Endothelial cell of umbilical vein (primary cell): ENCODE data around the gene VHLL.

Experiments
- FOS ChIP-seq: IDR thresholded peaks from 2 replicates; pipeline ENCODE4 v1.6.1; 2011; ENCODE audit warnings: mild to moderate bottlenecking, low read length, moderate library complexity, borderline replicate concordance; ENCODE audit not compliant: insufficient read depth
- GATA2 ChIP-seq: IDR thresholded peaks from 2 replicates; pipeline ENCODE4 v1.7.0; 2011; ENCODE audit warnings: low read depth, mild to moderate bottlenecking, moderate library complexity, mixed read lengths, low read length; ENCODE audit not compliant: insufficient read length, insufficient read depth
- JUN ChIP-seq: IDR thresholded peaks from 2 replicates; pipeline ENCODE4 v1.6.1; 2011; ENCODE audit warnings: borderline replicate concordance, low read depth; ENCODE audit not compliant: insufficient read length, insufficient read depth
- POLR2A ChIP-seq: IDR thresholded peaks from 2 replicates; pipeline ENCODE4 v1.6.1; 2012; ENCODE audit warnings: low read depth, mild to moderate bottlenecking, control low read depth, low read length
- POLR2AphosphoS5 ChIP-seq: IDR thresholded peaks from 2 replicates; pipeline ENCODE4 v1.6.1; 2012; ENCODE audit warnings: low read depth, mild to moderate bottlenecking, control low read depth, low read length, moderate library complexity; ENCODE audit not compliant: insufficient read depth
- TF ChIP-seq, protein P1 (sequence below), 2 donors: IDR thresholded peaks; 1 replicate in 1 of 2; 2 replicates in 1 of 2; pipeline ENCODE4 v1.5.1; 2011; ENCODE audit warnings: low read length in 2 of 2, mild to moderate bottlenecking in 2 of 2, moderate library complexity in 2 of 2, control low read depth in 1 of 2, inconsistent platforms in 1 of 2, low read depth in 1 of 2; ENCODE audit not compliant: insufficient read depth in 1 of 2; ENCODE audit errors: extremely low read depth in 1 of 2
- TF ChIP-seq, protein P2 (sequence below): IDR thresholded peaks from 2 replicates; pipeline ENCODE4 v1.6.1; 2011; ENCODE audit not compliant: insufficient read depth, insufficient read length

DNA sequence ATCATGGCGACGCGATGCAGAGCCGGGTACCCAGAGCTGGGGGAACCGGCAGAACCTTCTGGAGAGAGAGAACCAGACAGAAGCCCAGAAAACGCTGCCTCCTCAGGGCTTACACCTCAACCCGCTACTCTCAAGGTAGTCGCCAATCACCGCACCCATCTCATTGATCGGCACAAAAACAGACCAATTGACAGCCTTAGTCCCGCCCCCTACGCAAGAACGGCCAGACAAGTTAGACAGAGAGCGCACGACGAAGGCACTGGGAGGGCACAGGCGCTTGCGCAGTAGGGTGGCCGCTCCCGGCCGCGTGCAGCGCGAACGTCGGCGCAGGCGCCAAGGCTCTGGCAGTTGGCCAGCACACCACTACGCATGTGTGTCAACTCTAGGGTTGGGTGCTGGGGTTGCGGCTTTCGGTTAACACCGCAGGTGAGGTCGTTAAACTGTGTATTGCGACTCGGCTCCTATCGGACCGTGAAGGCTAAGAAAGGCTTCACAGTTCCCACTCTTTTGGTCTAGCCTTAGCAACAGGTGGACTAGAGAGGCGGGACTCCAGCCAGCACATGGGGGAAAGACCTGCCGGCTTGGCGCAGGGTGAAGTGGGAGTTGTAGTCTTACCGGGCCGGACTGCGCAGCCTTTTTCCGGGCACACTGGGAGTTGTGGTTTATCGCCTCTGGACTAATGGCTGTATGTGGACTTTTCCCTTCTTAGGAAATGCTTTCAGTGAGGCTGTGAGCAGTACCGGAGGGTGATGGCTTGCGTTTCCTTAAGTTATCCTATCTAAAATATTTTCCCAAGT is 39.3 kb upstream of the VHLL start, which contains the start of the genes CCT3 and TSACC:
- TF ChIP-seq GATA2: no peak
- TF ChIP-seq, protein P1, sequence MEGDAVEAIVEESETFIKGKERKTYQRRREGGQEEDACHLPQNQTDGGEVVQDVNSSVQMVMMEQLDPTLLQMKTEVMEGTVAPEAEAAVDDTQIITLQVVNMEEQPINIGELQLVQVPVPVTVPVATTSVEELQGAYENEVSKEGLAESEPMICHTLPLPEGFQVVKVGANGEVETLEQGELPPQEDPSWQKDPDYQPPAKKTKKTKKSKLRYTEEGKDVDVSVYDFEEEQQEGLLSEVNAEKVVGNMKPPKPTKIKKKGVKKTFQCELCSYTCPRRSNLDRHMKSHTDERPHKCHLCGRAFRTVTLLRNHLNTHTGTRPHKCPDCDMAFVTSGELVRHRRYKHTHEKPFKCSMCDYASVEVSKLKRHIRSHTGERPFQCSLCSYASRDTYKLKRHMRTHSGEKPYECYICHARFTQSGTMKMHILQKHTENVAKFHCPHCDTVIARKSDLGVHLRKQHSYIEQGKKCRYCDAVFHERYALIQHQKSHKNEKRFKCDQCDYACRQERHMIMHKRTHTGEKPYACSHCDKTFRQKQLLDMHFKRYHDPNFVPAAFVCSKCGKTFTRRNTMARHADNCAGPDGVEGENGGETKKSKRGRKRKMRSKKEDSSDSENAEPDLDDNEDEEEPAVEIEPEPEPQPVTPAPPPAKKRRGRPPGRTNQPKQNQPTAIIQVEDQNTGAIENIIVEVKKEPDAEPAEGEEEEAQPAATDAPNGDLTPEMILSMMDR (IDR thresholded peaks at IDR 0.05; ENCODE audit: extremely low read depth in 1 of 2, insufficient read depth in 1 of 2, low read depth in 1 of 2, low read length in 2 of 2): no peak
- TF ChIP-seq JUN: no peak
- TF ChIP-seq, protein P2, sequence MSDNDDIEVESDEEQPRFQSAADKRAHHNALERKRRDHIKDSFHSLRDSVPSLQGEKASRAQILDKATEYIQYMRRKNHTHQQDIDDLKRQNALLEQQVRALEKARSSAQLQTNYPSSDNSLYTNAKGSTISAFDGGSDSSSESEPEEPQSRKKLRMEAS: peak; percentile 68
- peak; percentile 93 for TF ChIP-seq POLR2A
- peak; percentile 92 for TF ChIP-seq POLR2AphosphoS5
- no peak for TF ChIP-seq FOS
